ENCODE data around the gene NDOR1. TPM values are rescaled to one million over a fixed set of nuclear protein-coding genes. Genes with fewer than 3 reads are reported as not detected.

Gene NDOR1
- total and polyA plus RNA-seq, 5 donors: 5.1 to 7.9 (median 5.3) TPM

DNA sequence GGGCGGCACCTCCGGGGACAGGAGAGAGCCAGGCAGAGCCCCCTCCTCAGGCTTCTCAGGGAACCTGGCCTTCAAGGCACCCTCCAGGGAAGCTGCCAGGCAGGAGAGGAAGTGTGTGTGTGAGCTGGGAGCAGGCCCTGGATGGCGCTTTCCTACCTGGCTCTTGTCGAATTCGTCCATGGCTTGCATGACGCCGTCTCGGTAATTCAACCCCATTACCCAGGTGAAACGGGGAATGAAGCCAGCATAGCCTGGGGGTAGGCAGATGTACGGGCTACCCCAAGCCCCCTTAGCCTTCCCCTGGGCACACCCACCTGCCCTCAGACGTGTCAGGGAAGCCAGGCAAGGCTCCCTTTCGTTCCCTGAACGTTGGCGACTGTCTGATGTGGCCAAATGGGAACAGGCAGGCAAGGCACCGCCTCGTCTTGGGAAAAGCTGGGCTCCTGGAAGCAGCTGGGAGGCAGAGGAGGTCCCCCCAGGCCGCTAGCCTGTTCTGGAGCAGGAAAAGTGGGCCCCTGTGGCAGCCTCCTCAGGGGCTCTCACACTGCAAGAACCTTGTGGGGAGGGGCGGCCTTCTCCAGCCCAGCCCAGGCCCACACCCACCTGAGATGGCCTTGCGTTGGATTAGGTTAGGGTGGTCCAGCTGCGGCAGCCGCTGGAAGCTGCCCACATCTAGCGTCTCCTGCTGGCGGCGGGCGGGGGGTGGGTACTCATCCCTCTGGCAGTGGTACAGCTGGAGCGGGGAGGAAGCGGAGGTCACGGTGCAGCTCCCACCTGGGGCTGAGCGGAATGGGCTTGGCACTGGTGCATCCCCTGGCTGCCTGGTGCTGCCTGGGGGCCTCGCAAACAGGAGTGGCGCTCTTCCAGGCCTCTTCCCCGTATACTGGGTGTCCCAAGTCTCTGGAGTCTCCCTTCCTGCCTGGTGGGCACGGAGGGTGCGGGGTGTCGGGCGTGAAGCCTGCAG, 39.3 kb downstream of the NDOR1 start:
- Histone ChIP-seq H3K27me3 (ENCODE audit: control insufficient read depth, insufficient read depth) (no peaks in the 10 kb centered on the region), H3K9me3 (ENCODE audit: control insufficient read depth, low read length) (no peaks in the 10 kb centered on the region), H3K4me3 (ENCODE audit: low read length) (no peak overlapping the region), H3K4me1 (ENCODE audit: control insufficient read depth, insufficient read depth, low read length) (peaks cover 3% of the 10 kb centered on the region), H3K27ac (ENCODE audit: low read length) (no peak overlapping the region)
- intact Hi-C loops (cut with DNase I): loop anchor here in 1 of 4 donors (10.0 kb wide), 1 partner anchor 1200 kb away; no protein-coding TSS in a partner anchor
- no peak for DNase-seq
- ATAC-seq: no peak
- 64% methylated on average over 36 of the region's 36 CpGs for WGBS

DNA sequence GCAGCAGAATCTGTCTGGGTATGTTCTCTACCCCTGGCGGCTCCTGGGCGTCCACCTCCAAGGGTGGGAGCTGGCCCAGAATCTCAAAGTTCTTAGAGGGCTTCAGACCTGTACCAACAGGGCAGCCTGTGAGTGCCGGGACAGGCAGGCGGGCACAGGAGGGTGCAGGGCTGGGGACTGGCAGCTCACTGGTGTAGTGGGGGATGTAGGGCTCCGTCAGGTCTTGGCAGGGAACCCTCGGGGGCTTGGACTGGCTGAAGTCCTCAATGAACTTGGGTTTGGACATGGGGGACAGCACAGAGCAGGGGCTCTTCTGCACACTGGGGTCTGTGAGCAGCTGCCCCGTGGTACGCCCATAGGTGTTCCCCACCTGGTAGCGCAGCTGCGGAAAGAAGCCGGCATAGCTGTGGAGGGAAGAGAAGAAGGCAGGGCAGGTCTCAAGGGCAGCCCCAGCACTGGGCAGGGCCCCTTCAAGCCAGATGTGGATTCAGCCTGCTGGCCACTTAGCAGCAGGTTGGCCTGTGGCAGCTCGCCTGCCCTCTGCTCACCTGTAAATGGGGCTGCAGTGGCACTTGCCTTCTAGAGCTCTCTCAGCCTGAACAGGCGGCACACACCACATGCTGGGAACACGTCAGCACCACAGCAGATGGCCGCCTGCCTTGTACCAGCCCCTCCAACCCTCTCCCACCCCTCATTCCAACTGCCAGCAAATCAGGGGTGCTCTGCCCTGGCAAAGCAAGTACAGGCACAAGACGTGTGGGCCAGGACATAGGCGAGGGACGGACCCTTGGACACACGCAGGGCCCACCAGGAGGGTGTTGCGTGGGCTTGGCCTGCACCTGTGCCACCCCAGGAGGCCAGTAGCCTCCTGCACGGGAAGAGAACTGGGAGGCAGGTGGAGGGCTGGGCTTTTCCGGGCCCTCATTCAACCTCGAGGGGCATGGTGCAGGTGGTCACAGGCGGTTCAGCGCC, 40.2 kb downstream of the NDOR1 start:
- H3K27ac ChIP-seq (ENCODE audit: low read length): no peak overlapping the region
- WGBS: 91% methylated on average over 25 of the region's 25 CpGs
- ATAC-seq: no peak
- peaks cover 7% of the 10 kb centered on the region for H3K4me1 ChIP-seq (ENCODE audit: control insufficient read depth, insufficient read depth, low read length)
- no peak overlapping the region for H3K4me3 ChIP-seq (ENCODE audit: low read length)
- DNase-seq: no peak
- H3K9me3 ChIP-seq (ENCODE audit: control insufficient read depth, low read length): no peaks in the 10 kb centered on the region
- intact Hi-C loops (cut with DNase I): loop anchor here in 1 of 4 donors (10.0 kb wide), 1 partner anchor 1201 kb away; no protein-coding TSS in a partner anchor
- H3K27me3 ChIP-seq (ENCODE audit: control insufficient read depth, insufficient read depth): no peaks in the 10 kb centered on the region

DNA sequence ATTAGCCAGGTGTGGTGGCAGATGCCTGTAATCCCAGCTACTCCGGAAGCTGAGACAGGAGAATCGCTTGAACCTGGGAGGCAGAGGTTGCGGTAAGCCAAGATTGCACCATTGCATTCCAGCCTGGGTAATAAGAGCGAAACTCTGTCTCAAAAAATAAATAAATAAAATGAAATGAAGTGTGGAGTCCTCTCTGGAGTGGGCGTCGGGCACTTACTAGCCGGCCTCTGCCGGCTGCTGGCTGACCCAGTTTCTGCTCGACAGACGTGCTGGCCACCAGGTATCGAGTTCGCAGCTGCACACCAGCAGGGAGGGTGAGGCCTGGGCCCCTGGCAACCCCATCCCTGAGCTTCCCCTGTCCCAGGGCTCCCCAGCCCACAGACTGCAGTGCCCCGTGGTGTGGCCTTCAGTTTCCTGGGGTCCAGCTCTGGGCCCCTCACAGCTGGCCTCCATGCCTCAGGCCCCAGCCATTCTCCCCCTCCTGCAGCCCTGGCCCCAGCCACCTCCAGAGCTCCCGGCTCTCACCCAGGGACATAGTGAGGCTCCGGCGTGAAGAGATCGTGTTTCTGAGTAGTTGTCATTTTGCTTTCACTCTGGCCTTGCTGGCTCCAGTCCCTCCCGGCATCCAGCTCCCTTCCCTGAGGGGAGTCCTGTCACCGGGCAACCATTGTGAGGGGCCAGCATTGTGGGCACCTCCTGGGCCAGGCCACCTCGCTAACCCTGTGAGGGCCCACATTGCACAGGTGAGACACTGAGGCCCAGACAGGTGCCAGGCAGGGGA, 41.8 kb downstream of the NDOR1 start:
- Histone ChIP-seq H3K9me3 (ENCODE audit: control insufficient read depth, low read length) (no peaks in the 10 kb centered on the region), H3K27me3 (ENCODE audit: control insufficient read depth, insufficient read depth) (no peaks in the 10 kb centered on the region), H3K27ac (ENCODE audit: low read length) (peak overlapping the region; percentile 22), H3K4me1 (ENCODE audit: control insufficient read depth, insufficient read depth, low read length) (peaks cover 5% of the 10 kb centered on the region), H3K4me3 (ENCODE audit: low read length) (no peak overlapping the region)
- intact Hi-C loops (cut with DNase I): loop anchor here in 1 of 4 donors (10.0 kb wide), 1 partner anchor 1203 kb away; no protein-coding TSS in a partner anchor
- no peak for ATAC-seq
- WGBS: 73% methylated on average over 20 of the region's 20 CpGs
- no peak for DNase-seq

DNA sequence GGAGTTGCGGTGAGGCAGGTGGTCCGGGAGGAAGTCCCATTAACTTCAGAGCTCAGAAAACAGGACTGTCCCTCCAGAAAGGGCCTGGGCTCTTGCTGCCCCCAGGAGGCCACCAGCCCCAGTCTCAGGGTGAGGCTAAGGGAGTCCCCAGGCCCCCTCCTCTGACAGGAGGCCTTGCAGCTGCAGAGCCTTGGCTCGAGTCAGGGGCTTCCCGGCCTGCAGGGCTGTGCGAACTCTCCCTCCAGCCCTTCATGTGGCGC, 42.3 kb downstream of the NDOR1 start:
- WGBS: 81% methylated on average over 6 of the region's 6 CpGs
- no peak overlapping the region for H3K27ac ChIP-seq (ENCODE audit: low read length)
- no peaks in the 10 kb centered on the region for H3K9me3 ChIP-seq (ENCODE audit: control insufficient read depth, low read length)
- H3K27me3 ChIP-seq (ENCODE audit: control insufficient read depth, insufficient read depth): no peaks in the 10 kb centered on the region
- ATAC-seq: no peak
- intact Hi-C loops (cut with DNase I): loop anchor here in 1 of 4 donors (10.0 kb wide), 1 partner anchor 1203 kb away; no protein-coding TSS in a partner anchor
- H3K4me3 ChIP-seq (ENCODE audit: low read length): no peak overlapping the region
- peaks cover 4% of the 10 kb centered on the region for H3K4me1 ChIP-seq (ENCODE audit: control insufficient read depth, insufficient read depth, low read length)
- DNase-seq: no peak

DNA sequence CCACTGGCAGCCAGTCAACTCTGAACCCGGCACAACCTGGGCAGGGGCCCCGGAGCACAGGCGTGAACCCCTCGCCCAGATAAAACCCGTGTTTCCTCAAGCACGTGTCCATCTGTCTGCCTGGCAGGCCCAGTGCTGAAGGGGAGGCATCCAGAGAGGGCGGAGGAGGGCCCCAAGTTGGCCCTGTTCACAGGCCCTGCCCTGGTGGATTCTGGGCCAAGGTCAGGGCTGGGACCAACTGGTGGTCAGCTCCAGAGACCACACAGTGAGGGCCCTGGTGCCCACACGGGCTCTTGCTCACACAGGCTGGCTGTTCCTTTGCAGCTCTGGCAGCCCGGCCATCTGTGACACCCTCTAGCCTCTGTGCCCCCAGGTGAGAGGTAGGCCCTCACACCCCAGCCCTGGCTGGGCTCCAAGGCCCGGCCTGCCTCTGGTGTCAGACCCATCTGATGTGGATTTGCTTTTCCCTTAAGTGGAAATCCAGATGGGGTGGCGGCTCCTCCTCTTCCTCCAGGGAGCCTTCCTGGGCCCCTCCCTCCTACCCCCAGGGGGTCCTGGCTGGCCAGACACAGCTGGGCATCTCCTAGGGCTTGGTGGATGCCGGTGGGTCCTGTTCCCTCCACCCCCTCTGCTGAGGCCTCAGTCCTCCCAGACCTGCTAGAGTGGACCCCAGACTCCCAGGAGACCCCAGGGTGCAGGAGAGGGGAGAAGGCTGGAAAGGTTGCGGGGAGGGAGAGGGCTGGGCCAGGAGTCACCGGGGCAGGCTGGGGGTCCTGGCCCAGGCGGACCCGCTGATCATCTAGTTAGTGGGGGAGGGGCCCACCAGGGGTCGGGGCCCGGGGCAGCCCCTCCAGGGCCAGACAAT, 45.1 kb downstream of the NDOR1 start:
- intact Hi-C loops (cut with DNase I): no loop called here
- ATAC-seq (peak in 1 of 2 donors; percentile 1), DNase-seq (no peak)
- H3K9me3 ChIP-seq (ENCODE audit: control insufficient read depth, low read length): no peaks in the 10 kb centered on the region
- H3K4me3 ChIP-seq (ENCODE audit: low read length): no peak overlapping the region
- no peaks in the 10 kb centered on the region for H3K27me3 ChIP-seq (ENCODE audit: control insufficient read depth, insufficient read depth)
- peaks cover 7% of the 10 kb centered on the region for H3K4me1 ChIP-seq (ENCODE audit: control insufficient read depth, insufficient read depth, low read length)
- peak overlapping the region; percentile 30 for H3K27ac ChIP-seq (ENCODE audit: low read length)
- 46% methylated on average over 18 of the region's 18 CpGs for WGBS

DNA sequence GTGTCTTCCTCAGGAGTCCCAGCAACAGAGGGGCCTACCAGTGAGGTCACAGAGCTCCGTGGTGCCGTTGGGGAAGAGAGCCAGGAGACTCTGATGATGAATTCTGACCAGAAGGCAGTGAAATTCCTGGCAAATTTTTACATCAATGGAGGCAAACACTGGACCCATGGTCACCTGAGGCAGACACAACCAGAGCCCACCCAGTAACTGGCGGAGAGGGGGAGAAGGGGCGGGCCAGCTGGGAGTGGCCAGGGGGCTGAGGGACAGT, 45.6 kb downstream of the NDOR1 start, which contains the start of gene STPG3:
TSS of gene STPG3 (plus strand) at position 93 of the 268 bp plus-strand sequence. CDS start at position 94, 1 bp downstream.
- no peak for DNase-seq
- peaks cover 7% of the 10 kb centered on the region for H3K4me1 ChIP-seq (ENCODE audit: control insufficient read depth, insufficient read depth, low read length)
- peak within 1 kb of the TSS; percentile 30 for H3K27ac ChIP-seq (ENCODE audit: low read length)
- 67% methylated on average over 4 of the region's 4 CpGs for WGBS
- H3K9me3 ChIP-seq (ENCODE audit: control insufficient read depth, low read length): no peaks in the 10 kb centered on the region
- intact Hi-C loops (cut with DNase I): no loop called here
- ATAC-seq: no peak
- H3K4me3 ChIP-seq (ENCODE audit: low read length): no peak within 1 kb of the TSS
- H3K27me3 ChIP-seq (ENCODE audit: control insufficient read depth, insufficient read depth): no peaks in the 10 kb centered on the region

DNA sequence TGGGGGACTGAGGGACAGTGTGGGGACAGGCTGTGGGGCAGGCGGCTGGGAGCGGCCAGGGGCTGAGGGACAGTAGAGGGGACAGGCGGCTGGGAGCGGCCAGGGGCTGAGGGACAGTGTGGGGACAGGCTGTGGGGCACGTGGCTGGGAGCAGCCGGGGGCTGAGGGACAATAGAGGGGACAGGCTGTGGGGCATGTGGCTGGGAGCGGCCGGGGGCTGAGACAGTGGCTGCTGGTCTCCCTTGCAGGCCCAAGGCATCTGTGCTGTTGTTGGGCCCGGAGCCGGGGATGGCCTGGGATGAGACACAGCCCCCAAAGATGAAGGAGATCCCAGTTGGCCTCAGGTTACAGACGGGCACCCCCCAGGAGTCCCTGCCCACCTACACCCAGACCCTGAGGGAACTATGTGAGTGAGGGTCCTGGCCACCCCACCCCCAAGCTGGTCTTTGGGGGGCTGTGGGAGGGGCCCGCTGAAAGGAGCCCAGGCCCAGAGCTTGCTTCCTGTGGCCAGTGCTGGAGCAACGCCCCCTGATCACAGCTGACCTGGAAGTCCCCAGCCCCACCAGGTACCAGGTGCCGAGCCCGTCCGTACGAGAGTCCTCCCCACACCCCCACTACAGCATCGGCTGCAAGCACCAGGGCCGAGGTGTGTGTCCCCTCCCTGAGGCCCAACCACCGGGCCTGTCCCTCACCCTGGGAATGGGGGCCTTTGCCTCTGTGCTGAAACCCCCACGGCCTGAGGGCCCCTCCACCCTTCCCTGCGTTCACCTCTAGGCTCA, 46.2 kb downstream of the NDOR1 start:
- intact Hi-C loops (cut with DNase I): no loop called here
- H3K9me3 ChIP-seq (ENCODE audit: control insufficient read depth, low read length): no peaks in the 10 kb centered on the region
- 86% methylated on average over 22 of the region's 22 CpGs for WGBS
- no peaks in the 10 kb centered on the region for H3K27me3 ChIP-seq (ENCODE audit: control insufficient read depth, insufficient read depth)
- DNase-seq (no peak), ATAC-seq (no peak)
- no peak overlapping the region for H3K27ac ChIP-seq (ENCODE audit: low read length)
- no peak overlapping the region for H3K4me3 ChIP-seq (ENCODE audit: low read length)
- H3K4me1 ChIP-seq (ENCODE audit: control insufficient read depth, insufficient read depth, low read length): peaks cover 7% of the 10 kb centered on the region

DNA sequence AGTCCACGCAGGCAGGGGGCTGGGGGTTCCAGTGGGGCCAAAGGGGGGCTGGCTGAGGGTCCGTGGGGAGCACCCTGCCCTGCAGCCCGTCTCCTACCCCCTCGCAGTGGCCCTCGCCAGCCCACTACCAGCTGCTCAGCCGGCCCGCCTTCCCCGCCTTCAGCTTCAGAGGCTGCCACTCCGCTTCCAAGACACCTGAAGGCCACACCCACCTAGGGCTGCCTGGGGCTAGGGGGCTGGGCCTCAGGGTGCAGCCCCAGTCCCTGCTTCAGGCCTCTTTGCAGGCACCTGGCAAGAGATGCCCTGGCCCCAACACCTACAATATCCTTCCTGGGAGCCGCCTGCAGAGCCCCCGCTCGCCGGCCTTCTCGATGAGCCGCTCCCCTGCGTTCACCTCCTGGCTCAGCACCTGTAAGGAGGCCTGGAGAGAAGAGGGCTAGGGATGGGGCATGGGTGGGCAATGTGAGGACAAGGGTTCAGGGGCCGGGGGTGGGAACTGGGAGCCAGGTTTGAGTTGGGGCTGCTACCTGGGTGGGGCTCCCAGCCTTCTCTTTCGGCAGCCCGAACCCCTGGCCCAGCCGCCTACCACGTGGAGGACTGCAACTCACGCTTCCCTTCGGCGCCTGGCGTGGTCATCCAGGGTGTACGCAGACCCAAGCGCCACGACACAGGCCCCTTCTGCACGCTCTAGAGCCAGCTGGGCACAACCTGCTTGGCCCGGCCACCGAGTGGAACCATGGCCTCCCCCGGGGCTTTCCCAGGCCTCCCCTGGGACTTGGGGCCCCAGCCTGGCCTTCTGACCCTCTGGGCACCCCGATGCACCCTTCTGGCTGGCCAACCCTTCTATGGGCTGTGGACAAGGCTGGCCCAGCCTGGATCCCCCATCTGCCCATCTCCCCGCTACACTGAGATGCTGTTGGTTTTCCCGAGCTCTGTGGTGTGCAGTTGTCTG, 47.3 kb downstream of the NDOR1 start:
- WGBS: 89% methylated on average over 35 of the region's 35 CpGs
- Histone ChIP-seq H3K4me3 (ENCODE audit: low read length) (no peak overlapping the region), H3K27me3 (ENCODE audit: control insufficient read depth, insufficient read depth) (no peaks in the 10 kb centered on the region), H3K9me3 (ENCODE audit: control insufficient read depth, low read length) (no peaks in the 10 kb centered on the region), H3K27ac (ENCODE audit: low read length) (no peak overlapping the region), H3K4me1 (ENCODE audit: control insufficient read depth, insufficient read depth, low read length) (peaks cover 7% of the 10 kb centered on the region)
- intact Hi-C loops (cut with DNase I): no loop called here
- ATAC-seq: no peak
- no peak for DNase-seq
